Ammon's horn (tissue), 1 donor: ENCODE measurements around the gene HOXA3.

Experiments
- DNase-seq: peaks from one replicate; pipeline ENCODE4 v3.0.0-alpha.2; 2016; ENCODE audit warnings: low spot score

The HOXA3 gene

DNA sequence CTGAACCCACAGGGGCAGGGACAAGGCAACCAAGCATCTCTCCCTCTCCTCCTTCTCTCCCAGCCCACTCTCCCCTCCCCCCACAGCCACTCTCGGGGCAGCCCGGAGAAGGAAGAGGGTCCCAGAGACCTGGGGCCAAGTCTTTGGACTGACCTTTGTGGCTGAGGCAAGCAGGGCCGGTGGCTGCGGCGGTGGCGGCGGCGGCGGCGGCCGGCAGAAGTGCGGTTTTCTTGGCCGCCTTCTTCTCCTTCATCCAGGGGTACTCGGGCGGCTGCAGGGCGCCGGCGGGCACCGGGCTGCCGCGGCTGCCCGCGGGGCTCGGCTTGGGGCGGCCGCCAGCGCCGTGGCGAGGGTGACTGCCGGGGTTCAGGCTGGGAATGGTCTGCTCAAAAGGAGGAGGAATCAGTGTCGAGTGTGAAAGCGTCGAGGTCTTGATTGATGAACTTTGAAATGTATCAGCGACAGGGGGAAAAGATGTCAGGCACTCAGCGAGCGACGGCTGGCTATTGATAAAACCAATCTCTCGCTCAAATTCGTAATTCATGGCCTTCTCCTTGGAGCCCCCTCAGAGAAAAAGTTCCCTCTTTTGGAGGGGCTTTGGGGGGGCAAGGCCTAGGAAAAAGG, 50.3 kb downstream of the HOXA3 start:
- no peak for DNase-seq

GRCh38 chr7:27101171-27101956, 51.0 kb downstream of the HOXA3 start:
- DNase-seq, result no peak

- DNase-seq, result no peak
Observed at GRCh38 chr7:27100694-27101170, 51.7 kb downstream of the HOXA3 start.

- DNase-seq, result no peak
Observed at GRCh38 chr7:27099453-27100370, 52.7 kb downstream of the HOXA3 start.

- no peak for DNase-seq
Observed at GRCh38 chr7:27098578-27099451, 53.6 kb downstream of the HOXA3 start.

GRCh38 chr7:27097686-27098577, 54.5 kb downstream of the HOXA3 start:
- DNase-seq, result no peak

DNA sequence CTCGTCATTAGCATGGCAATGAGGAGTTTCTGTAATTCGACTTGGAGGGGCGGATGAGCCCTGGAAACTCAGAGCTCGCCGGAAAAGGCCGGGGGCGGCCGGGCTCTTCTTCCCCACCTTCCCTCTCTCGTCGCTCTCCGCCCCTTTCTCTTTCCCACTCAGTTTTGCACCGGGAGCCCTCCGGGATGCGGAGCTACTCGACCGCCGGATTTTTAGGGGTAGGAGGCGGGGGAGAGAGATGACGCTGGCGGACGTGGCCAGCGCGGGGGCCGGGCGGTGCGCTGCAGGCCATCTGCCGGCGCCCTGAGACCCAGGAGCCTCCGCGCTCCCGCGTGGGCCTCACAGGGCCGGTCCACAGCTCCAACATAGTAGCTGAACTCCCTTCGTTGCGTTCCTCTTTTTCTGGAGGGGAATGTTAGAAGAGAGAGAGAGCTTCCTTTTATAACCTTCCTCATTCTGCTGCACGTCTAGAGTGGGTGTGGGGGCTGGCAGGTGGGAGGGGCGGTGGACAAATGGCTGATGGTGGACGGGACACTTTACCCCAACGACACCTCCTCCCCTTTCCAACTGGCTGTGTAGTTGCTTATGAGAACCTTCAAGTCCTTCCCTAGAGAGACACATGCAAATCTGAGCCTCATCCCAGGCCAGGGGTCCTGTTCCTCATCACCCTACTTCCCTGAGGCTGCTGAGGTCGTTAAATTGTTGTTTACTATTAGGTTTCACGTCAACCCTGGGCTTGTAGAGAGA, 55.4 kb downstream of the HOXA3 start:
- peak; percentile 12 for DNase-seq

DNA sequence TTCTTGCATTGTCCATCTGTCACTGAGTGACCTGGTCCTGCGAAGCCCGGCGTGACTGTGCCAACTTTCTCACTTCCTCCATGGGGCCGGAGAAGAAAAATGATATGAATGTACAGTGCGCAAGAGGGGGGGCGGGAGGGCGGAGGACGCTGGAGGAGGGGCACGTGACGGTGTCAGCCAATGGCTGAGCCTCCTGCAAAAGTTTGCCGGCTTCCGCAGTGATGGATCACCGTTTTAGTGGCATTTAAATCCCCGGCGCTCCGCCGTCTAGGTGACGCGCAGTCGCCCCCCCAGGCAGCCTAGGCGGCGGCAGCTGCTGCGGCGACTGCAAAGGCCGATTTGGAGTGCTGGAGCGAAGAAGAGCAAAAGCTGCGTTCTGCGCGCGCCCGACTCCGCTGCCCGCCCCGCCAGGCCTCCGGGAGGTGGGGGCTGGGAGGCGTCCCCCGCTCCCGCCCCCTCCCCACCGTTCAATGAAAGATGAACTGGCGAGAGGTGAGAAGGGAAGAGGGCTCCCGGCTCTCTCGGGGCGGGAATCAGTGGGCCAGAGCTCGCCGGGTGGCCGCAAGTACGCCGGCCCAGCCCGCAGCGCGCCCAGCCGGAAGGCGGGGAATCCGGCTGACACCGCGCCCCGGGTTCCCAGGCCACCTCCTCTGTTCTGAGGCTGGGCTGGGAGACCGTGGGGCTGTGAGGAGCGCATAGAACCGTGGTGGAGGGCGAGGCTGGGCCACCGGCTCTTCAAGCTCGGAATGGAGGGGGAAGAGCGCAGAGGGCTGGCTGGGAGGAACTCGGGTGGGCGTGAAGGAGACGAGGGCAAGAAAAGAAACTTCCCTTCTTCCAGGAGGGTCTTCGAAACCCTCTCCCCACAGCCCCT, 56.3 kb downstream of the HOXA3 start, which contains the start of gene HOXA1:
HOXA1 (minus strand) TSS at position 104 of the 871 bp plus-strand sequence; CDS start at position 16, 88 bp downstream.
- peak; percentile 23 for DNase-seq

- no peak for DNase-seq
Observed at GRCh38 chr7:27095050-27095896, 57.1 kb downstream of the HOXA3 start.

GRCh38 chr7:27094304-27095049, 57.9 kb downstream of the HOXA3 start:
- no peak for DNase-seq

GRCh38 chr7:27093184-27093895, 59.0 kb downstream of the HOXA3 start:
- DNase-seq, result no peak

- DNase-seq, result no peak
Observed at GRCh38 chr7:27092819-27093110, 59.6 kb downstream of the HOXA3 start.

DNA sequence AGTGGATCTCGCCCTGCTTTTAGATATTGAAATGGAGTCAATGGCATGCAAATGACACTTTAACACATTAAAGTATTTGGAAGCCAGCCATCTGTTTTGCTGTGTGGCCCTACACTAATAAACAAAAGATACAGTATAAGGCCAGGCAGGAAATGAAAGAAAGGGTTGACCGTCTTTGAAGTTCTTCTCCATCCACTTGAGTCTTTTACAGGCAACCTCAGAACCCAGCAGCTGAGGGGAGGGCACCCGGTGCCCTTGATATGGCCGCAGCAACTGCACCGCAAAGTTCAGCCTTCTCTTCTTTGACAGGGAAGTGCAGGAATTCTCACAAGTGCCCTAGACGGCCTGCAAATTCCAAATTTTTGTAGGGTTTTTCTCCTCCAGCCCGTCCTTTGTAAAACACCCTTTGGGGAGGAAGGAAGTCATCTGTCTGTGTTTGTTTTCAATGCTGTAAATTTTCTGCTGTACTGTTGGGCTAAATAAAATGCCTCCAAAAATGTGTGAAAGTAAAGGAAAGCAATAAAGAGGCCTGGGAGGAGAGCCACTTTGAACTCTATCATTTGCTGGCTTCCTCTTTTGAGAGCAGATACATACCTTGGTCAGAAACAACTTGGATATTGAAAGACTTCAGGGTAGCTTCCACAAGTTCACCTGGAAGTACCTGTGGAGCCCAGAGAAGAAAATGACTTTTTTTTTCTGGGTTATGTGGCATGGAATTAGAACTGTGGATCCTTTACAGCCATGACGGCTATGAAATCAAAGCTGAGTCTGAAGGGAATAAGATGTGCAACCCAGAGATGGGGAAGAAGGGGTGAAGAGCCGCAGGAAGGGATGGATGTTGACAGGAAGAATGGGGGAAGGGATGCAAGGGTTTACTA, 60.2 kb downstream of the HOXA3 start:
- no peak for DNase-seq

DNA sequence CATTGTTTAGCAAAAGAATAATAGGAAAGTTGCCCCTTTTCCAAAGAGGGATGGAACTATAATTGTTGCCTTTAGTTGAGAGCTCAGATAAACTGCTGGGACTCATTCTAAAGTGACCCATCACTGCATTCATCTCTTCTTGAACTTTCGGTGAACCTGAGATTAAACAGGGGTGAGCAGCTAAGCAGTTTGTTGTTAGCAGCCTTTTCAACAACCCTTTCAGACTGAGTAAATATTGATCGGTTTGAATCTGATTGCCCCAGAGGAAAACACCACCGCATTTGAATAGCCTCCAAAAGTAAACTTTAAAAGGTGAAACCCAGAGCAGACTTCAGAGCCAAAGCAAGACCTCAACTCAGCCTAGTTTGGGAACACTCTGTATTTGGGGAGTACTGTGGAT, 61.3 kb downstream of the HOXA3 start:
- no peak for DNase-seq
